Right lobe of liver (tissue), 4 donors: ENCODE results near the gene FUT4.

Experiments
- POLR2A ChIP-seq: fragments of 450-650 bp; IDR thresholded peaks from one replicate; pipeline ENCODE4 v1.6.1; 2017; ENCODE audit warnings: antibody characterized with exemption, mild to moderate bottlenecking
- TF ChIP-seq, protein P1 (sequence below), 4 donors: fragments of 200-600 bp in 3 of 4; fragments of 450-650 bp in 1 of 4; IDR thresholded peaks; one replicate each; pipeline versions ENCODE4 v1.5.1 to v1.8.0; 2016 to 2022; ENCODE audit warnings: antibody characterized with exemption in 4 of 4, mild to moderate bottlenecking in 2 of 4
- donor health status: DM: no; HTN: no; CAD: no.
- donor health status: DM: no; HTN: no; CAD: no.
- donor health status: DM: no; HTN: yes; CAD: no.

DNA sequence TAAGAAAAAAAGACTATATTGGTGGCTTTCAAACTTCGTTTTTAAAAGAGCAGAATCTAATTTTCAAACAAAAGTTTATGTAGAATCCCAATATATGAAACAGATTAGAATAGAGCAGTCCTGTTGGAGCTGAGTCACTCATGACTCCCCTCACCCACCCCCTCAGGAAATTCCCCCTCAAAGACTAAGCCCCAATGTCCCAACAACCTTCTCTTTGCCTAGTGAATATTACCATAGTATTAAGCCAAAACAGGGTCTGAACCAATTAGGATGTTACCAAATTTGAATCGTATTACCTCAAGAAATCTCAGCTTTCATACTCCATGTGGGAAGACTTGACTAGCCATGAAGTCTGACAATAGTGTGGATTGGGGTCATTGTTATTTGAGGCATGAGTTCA, 15.6 kb downstream of the FUT4 start:
- TF ChIP-seq, protein P1, sequence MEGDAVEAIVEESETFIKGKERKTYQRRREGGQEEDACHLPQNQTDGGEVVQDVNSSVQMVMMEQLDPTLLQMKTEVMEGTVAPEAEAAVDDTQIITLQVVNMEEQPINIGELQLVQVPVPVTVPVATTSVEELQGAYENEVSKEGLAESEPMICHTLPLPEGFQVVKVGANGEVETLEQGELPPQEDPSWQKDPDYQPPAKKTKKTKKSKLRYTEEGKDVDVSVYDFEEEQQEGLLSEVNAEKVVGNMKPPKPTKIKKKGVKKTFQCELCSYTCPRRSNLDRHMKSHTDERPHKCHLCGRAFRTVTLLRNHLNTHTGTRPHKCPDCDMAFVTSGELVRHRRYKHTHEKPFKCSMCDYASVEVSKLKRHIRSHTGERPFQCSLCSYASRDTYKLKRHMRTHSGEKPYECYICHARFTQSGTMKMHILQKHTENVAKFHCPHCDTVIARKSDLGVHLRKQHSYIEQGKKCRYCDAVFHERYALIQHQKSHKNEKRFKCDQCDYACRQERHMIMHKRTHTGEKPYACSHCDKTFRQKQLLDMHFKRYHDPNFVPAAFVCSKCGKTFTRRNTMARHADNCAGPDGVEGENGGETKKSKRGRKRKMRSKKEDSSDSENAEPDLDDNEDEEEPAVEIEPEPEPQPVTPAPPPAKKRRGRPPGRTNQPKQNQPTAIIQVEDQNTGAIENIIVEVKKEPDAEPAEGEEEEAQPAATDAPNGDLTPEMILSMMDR (IDR thresholded peaks at IDR 0.05), result no peak
- TF ChIP-seq POLR2A, result no peak
